Middle frontal gyrus (tissue), 1 donor: ENCODE measurements around the gene OR2A1.
"Not testable (repeated sequence)": the region's sequence is repeated elsewhere in the genome, so short reads cannot be mapped to it uniquely, and the experiment has no call there.

Experiments used
- DNase-seq: peaks from one replicate; pipeline ENCODE4 v3.0.0-alpha.2; 2015; ENCODE audit warnings: low spot score; ENCODE audit errors: extremely low spot score

The OR2A1 gene

DNA sequence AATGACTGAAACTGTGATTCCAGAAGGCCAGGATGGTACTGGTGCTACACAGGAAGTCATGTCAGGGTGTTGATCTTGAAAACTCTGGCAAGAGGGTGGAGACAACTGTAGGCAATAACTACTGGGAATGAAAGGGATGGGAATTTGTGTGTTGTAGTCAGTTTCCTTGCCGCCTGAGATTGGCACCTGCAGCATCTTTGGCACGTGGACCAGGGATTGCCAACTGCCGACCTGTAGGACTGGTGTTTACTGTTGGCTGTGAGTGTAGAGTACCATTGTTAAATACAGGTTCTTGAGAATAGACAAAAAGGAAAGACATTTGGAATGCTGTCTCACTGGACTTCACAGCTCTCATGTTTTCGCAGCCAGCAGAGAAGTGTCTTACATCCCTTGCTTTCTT is 11.1 kb downstream of the OR2A1 start:
- not testable (repeated sequence) for DNase-seq

DNA sequence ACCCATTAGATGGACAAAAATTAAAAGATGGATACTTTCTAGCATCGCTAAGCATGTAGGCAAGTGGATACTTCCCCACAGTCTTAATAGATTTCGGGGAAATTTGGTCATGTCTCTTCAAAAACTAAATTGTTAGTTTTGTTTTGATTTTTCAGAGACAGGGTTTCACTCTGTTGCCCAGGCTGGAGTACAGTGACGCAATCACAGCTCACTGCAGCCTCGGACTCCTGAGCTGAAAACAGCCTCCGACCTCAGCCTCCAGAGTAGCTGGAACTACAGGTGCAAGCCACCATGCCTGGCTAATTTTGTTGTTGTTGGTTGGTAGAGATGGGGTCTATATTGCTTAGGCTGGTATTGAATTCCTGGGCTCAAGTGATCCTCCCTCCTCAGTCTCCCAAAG is 13.6 kb downstream of the OR2A1 start:
- DNase-seq: not testable (repeated sequence)

- not testable (repeated sequence) for DNase-seq
These were observed 17.8 kb downstream of the OR2A1 start for GRCh38 chr7:144330044-144330443.

DNA sequence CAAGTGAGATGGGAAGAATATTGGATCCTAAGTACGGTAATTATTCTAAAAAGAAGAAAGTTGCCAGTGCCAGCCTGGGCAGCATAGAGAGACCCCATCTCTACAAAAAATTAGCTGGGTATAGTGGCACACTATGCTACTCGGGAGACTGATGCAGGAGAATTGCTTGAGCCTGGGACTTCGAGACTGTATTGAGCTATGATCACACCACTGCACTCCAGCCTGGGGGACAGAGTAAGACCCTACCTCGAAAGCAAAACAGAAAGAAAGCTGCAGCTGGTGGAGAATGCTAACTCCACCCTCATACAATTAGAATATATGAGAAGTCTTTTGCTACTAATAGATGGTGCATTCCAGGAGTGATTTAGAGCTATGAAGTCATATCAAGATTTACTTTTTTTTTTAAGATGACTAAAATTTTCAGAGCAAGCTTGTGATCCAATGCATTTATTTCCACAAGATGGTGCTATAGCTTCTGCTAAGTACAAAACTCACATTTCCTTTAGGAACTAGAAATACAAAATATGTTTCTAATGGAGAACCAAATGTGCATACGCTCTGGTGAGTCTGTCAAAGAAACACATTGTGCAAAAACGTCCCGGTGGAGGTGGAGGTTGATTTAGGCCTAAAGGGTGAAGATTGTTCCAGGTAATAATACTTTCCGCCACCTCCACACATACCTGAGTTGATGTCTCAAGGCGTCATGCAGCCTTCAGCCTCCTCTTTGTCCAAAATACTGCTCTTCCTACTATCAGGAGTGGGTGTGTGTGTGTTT is 19.2 kb downstream of the OR2A1 start:
- DNase-seq: not testable (repeated sequence)

DNA sequence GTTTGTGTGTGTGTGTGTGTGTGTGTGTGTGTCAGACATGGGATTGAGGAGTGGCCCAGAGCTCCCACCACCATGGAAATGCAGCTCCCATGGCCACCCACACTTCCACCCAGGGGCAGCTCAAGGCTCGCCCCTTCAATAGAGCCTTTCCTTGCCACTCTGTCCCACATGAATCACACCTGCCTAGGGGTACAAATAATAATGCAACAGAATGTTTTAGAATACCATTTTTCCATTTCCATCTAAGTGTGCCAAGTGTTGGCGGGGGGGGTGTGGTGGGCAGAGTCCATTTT is 19.7 kb downstream of the OR2A1 start:
- DNase-seq: not testable (repeated sequence)

DNA sequence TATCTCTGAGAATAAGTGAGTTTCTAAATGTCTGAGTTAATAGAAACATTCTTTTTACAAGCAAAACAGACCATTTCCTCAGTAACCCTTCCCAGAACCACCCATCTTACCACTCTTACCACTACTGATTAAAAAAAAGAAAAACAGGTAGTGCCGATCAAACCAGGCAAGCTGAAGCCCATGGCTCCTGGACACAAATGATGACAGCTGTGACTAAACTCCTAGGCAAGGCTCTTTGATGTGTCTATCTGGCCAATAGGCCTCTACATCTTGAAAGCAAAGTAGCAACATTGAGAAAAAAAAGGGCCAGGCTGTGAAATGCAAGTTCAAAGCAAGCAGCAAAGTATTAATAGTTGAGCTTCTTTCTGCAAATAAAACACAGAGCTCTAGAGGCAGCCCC is 36.4 kb downstream of the OR2A1 start:
- DNase-seq: not testable (repeated sequence)

- DNase-seq: not testable (repeated sequence)
These were observed 39.4 kb downstream of the OR2A1 start for GRCh38 chr7:144351667-144352066.

DNA sequence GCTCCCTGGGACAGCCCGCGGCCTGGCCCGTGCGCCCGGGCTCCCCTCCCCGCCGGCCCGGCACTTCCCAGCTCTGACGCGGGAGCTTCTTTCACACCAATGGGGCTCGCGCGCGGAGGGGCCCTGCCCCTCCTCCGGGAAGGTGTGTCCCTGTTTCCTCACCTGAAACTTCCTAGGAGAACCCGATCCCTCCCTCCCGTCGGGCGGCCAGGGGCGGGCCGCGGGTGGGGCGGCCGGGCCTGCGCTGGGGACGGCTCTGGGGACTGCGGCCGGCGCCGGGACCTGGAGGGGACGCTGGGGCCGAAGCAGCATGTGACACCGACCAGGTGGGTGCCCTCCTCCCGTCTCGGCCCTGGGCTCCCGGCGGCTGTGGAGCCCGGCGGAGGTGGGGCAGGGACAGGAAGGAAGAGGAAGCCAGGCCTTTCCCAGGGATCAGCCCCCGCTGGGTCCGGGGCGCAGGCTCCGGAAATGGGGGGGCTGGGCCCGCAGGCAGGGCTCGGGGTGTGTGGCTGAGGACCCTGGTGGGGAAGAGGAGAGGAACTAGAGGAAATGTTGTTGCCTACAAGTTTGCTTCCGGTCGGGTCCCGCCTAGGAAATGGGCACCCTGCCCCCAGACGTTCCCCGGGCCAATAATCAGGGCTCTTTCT is 43.1 kb downstream of the OR2A1 start, which contains the start of gene ARHGEF5:
ARHGEF5 (plus strand) TSS at position 227 of the 647 bp plus-strand sequence. CDS start 7,268 bp downstream, outside the sequence.
- not testable (repeated sequence) for DNase-seq

DNA sequence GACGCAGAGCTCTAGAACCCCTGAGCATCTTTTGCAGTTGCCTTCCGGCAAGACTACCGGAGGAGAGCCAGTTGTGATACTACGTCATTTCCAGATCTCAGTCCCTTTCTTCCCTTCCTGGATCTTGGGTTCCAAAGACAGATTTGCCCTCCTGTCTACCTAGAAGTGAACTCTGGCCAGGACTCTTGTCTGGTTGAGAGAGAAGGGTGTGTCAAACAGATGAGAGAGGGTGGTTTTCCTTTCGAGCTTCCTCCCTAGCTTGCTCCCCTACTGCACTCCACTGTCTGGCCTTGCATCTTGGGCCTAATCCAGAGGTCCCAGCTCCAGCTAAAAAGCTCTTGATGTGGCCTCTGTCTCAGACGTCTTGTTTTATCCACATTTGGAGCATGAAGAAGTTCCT is 44.0 kb downstream of the OR2A1 start:
- not testable (repeated sequence) for DNase-seq

DNA sequence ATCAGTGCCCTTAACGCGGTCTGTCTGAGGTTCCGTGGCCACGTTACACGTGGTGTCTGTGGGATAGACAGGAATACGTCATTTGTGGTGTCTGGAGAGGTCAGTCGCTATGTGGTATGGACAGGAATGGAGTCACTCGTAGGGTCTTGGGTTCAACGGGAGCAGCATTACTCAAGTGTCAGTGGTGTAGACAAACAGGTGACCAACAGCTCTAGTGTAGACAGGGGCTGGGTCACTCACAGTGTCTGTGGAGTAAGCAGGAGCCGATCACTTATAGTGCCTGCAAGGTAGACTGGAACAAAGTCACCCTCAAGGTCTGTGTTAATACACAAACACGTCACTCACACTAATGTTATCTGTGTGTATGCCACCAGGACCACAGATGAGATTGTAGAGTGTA is 44.6 kb downstream of the OR2A1 start:
- not testable (repeated sequence) for DNase-seq

GRCh38 chr7:144362061-144362460 is 49.8 kb downstream of the OR2A1 start:
- DNase-seq: not testable (repeated sequence)

GRCh38 chr7:144365523-144365922 is 53.3 kb downstream of the OR2A1 start:
- DNase-seq: not testable (repeated sequence)

- DNase-seq: not testable (repeated sequence)
These were observed 55.0 kb downstream of the OR2A1 start for GRCh38 chr7:144367250-144367649.

DNA sequence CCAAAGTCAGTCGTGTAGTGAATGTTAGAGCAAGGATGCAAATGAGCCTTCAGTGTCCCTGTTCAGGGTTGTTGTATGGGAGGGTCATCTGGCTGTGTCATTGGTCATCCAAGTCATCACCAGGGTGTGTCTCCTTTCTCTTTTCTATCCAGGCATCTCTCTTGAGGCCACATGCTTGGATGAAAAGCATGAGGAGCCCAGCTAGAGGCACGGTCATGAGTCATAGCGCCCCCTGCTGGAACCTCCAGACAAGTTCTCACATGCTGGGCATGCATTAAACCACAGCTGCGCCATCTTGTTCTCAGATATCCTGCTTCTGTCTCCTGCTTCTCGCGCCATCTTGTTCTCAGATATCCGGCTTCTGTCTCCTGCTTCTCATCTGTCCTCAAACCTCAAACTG is 57.0 kb downstream of the OR2A1 start:
- not testable (repeated sequence) for DNase-seq
